Measurements from ENCODE around the gene TMEM225. TPM values are rescaled to one million over a fixed set of nuclear protein-coding genes. Genes with fewer than 3 reads are reported as not detected.

Gene TMEM225, protein sequence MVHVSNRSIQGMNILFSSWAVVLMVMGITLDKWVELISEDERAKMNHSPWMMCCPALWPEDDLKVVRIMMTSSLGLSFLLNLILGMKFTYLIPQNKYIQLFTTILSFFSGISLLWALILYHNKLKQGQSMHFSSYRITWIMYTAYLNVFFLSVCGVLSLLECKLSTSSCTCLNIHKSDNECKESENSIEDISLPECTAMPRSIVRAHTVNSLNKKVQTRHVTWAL
- total RNA-seq: not detected
- not detected for polyA plus RNA-seq (2013, experiment 1 of 2)
- not detected for polyA plus RNA-seq (2013, experiment 2 of 2)
- 0 to 0.08 (median 0) reads per million in 172 experiments for total RNA-seq

DNA sequence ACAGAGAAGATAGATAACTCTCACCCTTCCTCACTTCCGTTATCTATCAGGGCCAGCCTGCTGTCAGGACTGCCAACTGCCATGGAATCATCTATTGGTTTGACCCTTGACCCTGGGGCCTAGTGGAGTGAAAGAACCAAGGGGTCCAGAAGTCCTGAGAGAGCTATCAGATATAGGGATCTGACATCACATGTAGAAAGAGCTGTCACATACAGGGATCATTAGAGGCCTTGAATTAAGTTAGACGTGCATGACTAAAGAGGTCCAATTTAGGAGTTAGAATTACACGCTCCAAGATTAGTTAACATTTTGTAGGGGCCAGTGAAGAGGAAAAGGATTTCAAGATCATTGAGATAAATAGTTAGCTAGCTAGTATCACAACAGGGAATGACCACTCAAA lies at the start of gene TMEM225:
TSS of gene TMEM225 (minus strand) at position 101 of the 400 bp plus-strand sequence. CDS start 245 bp downstream, outside the sequence.
- no peak within 1 kb of the TSS for H3K27ac Mint-ChIP-seq
- no peaks in the 10 kb centered on the region for H3K4me1 Mint-ChIP-seq (ENCODE audit: low read depth)
- H3K27ac ChIP-seq (ENCODE audit: low read depth in 1 of 2, low read length in 2 of 2): no peak within 1 kb of the TSS
- no peaks in the 10 kb centered on the region for H3K9me3 Mint-ChIP-seq
- no peaks in the 10 kb centered on the region for H3K36me3 Mint-ChIP-seq (ENCODE audit: low read depth)
- no peaks in the 10 kb centered on the region for H3K9me3 ChIP-seq (ENCODE audit: control insufficient read depth in 1 of 2, insufficient read depth in 1 of 2, low read length in 2 of 2)
- TF ChIP-seq, protein P1, sequence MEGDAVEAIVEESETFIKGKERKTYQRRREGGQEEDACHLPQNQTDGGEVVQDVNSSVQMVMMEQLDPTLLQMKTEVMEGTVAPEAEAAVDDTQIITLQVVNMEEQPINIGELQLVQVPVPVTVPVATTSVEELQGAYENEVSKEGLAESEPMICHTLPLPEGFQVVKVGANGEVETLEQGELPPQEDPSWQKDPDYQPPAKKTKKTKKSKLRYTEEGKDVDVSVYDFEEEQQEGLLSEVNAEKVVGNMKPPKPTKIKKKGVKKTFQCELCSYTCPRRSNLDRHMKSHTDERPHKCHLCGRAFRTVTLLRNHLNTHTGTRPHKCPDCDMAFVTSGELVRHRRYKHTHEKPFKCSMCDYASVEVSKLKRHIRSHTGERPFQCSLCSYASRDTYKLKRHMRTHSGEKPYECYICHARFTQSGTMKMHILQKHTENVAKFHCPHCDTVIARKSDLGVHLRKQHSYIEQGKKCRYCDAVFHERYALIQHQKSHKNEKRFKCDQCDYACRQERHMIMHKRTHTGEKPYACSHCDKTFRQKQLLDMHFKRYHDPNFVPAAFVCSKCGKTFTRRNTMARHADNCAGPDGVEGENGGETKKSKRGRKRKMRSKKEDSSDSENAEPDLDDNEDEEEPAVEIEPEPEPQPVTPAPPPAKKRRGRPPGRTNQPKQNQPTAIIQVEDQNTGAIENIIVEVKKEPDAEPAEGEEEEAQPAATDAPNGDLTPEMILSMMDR (IDR thresholded peaks at IDR 0.05): no peak
- ChIA-PET CTCF (no interaction called here), POLR2A (interaction anchor here (0.7 kb wide), 1 partner anchor 1490 kb away, joined by 3 read pairs; no protein-coding TSS in a partner anchor)
- H3K4me3 Mint-ChIP-seq: no peak within 1 kb of the TSS
- no peaks in the 10 kb centered on the region for H3K27me3 ChIP-seq (ENCODE audit: control insufficient read depth in 1 of 2, insufficient read depth in 2 of 2, low read length in 2 of 2)
- intact Hi-C loops (cut with DNase I, micrococcal nuclease): no loop called here
- no peaks in the 10 kb centered on the region for H3K4me1 ChIP-seq (ENCODE audit: insufficient read depth, low read length)
- ATAC-seq (ENCODE audit: poor library complexity) (no peak), DNase-seq (no peak)
- H3K27me3 Mint-ChIP-seq: peaks cover 1% of the 10 kb centered on the region
- no peaks in the 10 kb centered on the region for H3K36me3 ChIP-seq (ENCODE audit: insufficient read depth, low read length)
- no peak within 1 kb of the TSS for H3K4me3 ChIP-seq (ENCODE audit: low read length)

DNA sequence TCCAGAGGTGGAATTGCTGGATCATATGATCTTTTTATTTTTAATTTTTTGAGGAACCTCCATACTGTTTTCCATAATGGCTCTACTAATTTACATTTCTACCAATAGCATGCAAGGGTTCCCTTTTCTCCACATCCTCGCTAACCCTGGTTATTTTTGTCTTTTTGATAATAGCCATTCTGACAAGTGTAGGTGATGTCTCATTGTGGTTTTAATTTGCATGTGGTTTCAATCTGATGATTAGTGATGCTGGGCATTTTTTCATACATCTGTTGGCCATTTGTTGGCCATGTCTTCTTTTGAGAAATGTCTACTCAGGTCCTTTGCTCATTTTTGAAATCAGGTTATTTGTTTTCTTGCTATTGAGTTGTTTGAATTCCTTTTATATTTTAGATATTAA lies 38.6 kb upstream of the TMEM225 start:
- H3K27me3 Mint-ChIP-seq: no peaks in the 10 kb centered on the region
- Histone ChIP-seq H3K4me3 (ENCODE audit: low read length) (no peak overlapping the region), H3K27ac (ENCODE audit: low read depth in 1 of 2, low read length in 2 of 2) (no peak overlapping the region), H3K9me3 (ENCODE audit: control insufficient read depth in 1 of 2, insufficient read depth in 1 of 2, low read length in 2 of 2) (no peaks in the 10 kb centered on the region), H3K4me1 (ENCODE audit: insufficient read depth, low read length) (no peaks in the 10 kb centered on the region), H3K27me3 (ENCODE audit: control insufficient read depth in 1 of 2, insufficient read depth in 2 of 2, low read length in 2 of 2) (no peaks in the 10 kb centered on the region), H3K36me3 (ENCODE audit: insufficient read depth, low read length) (no peaks in the 10 kb centered on the region)
- POLR2A ChIA-PET: no interaction called here
- no peaks in the 10 kb centered on the region for H3K36me3 Mint-ChIP-seq (ENCODE audit: low read depth)
- H3K4me1 Mint-ChIP-seq (ENCODE audit: low read depth): no peaks in the 10 kb centered on the region
- H3K27ac Mint-ChIP-seq: no peak overlapping the region
- H3K4me3 Mint-ChIP-seq: no peak overlapping the region
- intact Hi-C loops (cut with DNase I, micrococcal nuclease): no loop called here
- DNase-seq: no peak
- CTCF ChIA-PET: no interaction called here
- no peak for ATAC-seq (ENCODE audit: poor library complexity)
- no peaks in the 10 kb centered on the region for H3K9me3 Mint-ChIP-seq
- TF ChIP-seq, protein P1 (IDR thresholded peaks at IDR 0.05): no peak

DNA sequence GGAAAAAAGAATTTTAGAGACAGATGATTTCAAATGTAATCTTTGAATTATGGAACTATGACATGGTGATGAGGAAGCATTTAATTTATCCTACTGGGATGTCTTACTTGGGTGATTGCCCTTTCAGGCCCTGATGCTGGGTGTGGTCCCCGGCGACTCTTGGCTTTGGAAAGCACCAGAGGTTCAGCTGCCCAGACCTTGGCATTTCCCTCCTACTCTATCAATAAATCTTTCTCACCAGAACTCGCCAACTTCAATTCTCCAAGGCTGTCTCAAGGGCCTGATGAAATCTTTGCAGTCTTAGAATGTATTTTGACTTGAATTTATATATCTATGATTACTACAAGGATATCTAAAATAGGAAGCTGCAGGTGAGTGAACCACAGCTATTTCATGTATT lies 35.5 kb upstream of the TMEM225 start:
- no peaks in the 10 kb centered on the region for H3K36me3 Mint-ChIP-seq (ENCODE audit: low read depth)

More for the DNA sequence above, 35.5 kb upstream of the TMEM225 start:
- ATAC-seq (ENCODE audit: poor library complexity) (no peak), DNase-seq (no peak)
- intact Hi-C loops (cut with DNase I, micrococcal nuclease): no loop called here
- H3K4me1 ChIP-seq (ENCODE audit: insufficient read depth, low read length): no peaks in the 10 kb centered on the region
- H3K9me3 Mint-ChIP-seq: no peaks in the 10 kb centered on the region
- CTCF ChIA-PET: no interaction called here
- H3K27me3 ChIP-seq (ENCODE audit: control insufficient read depth in 1 of 2, insufficient read depth in 2 of 2, low read length in 2 of 2): no peaks in the 10 kb centered on the region
- H3K27ac Mint-ChIP-seq: no peak overlapping the region
- no peak overlapping the region for H3K27ac ChIP-seq (ENCODE audit: low read depth in 1 of 2, low read length in 2 of 2)
- no peaks in the 10 kb centered on the region for H3K27me3 Mint-ChIP-seq
- H3K36me3 ChIP-seq (ENCODE audit: insufficient read depth, low read length): no peaks in the 10 kb centered on the region
- TF ChIP-seq, protein P1 (IDR thresholded peaks at IDR 0.05): no peak
- H3K4me3 ChIP-seq (ENCODE audit: low read length): no peak overlapping the region
- H3K9me3 ChIP-seq (ENCODE audit: control insufficient read depth in 1 of 2, insufficient read depth in 1 of 2, low read length in 2 of 2): no peaks in the 10 kb centered on the region
- POLR2A ChIA-PET: no interaction called here
- H3K4me3 Mint-ChIP-seq: no peak overlapping the region
- H3K4me1 Mint-ChIP-seq (ENCODE audit: low read depth): no peaks in the 10 kb centered on the region
